Activated naive CD4-positive, alpha-beta T cell treated with Interleukin-2 at 50 U/mL for 16 hours (primary cell): ENCODE results near the gene PRKRIP1.
"Not testable (repeated sequence)": the region's sequence is repeated elsewhere in the genome, so short reads cannot be mapped to it uniquely, and the experiment has no call there.

Source experiments
- DNase-seq: peaks from one replicate; pipeline ENCODE4 v3.0.0-alpha.2; 2020

PRKRIP1 gene

GRCh38 chr7:102395873-102396709, at the start of gene PRKRIP1:
TSS of gene PRKRIP1 (plus strand) at chr7:102396363. CDS start at chr7:102396412, 49 bp downstream.
- DNase-seq: peak; percentile 87

- not testable (repeated sequence) for DNase-seq
Observed at GRCh38 chr7:102346983-102347382, 49.2 kb upstream of the PRKRIP1 start.

GRCh38 chr7:102356344-102356743, 39.8 kb upstream of the PRKRIP1 start, which contains the start of gene SPDYE6:
TSS of gene SPDYE6 (minus strand) at chr7:102356444. CDS start at chr7:102356023, 421 bp downstream.
- DNase-seq: not testable (repeated sequence)

- DNase-seq: peak; percentile 94
Observed at GRCh38 chr7:102363549-102364393, 32.4 kb upstream of the PRKRIP1 start.

- peak; percentile 11 for DNase-seq
Observed at GRCh38 chr7:102364394-102364886, 31.7 kb upstream of the PRKRIP1 start.

- not testable (repeated sequence) for DNase-seq
Observed at GRCh38 chr7:102365390-102365789, 30.8 kb upstream of the PRKRIP1 start.

GRCh38 chr7:102370038-102370437, 26.1 kb upstream of the PRKRIP1 start:
- DNase-seq: not testable (repeated sequence)

- not testable (repeated sequence) for DNase-seq
Observed at GRCh38 chr7:102372796-102373195, 23.4 kb upstream of the PRKRIP1 start.

- no peak for DNase-seq
Observed at GRCh38 chr7:102376964-102377466, 19.1 kb upstream of the PRKRIP1 start.

GRCh38 chr7:102380837-102381236, 15.3 kb upstream of the PRKRIP1 start:
- not testable (repeated sequence) for DNase-seq

- not testable (repeated sequence) for DNase-seq
Observed at GRCh38 chr7:102381696-102382425, 14.3 kb upstream of the PRKRIP1 start.

GRCh38 chr7:102387064-102387463, 9.1 kb upstream of the PRKRIP1 start:
- no peak for DNase-seq

- no peak for DNase-seq
Observed at GRCh38 chr7:102389810-102390209, 6.4 kb upstream of the PRKRIP1 start.

GRCh38 chr7:102390697-102391484, 5.3 kb upstream of the PRKRIP1 start:
- peak; percentile 70 for DNase-seq

GRCh38 chr7:102392330-102392729, 3.8 kb upstream of the PRKRIP1 start:
- DNase-seq: no peak

GRCh38 chr7:102393467-102393866, 2.7 kb upstream of the PRKRIP1 start:
- DNase-seq: no peak

- DNase-seq: no peak
Observed at GRCh38 chr7:102395592-102395872, 631 bp upstream of the PRKRIP1 start.

GRCh38 chr7:102396710-102397019, 502 bp downstream of the PRKRIP1 start:
- DNase-seq: no peak

- DNase-seq: no peak
Observed at GRCh38 chr7:102398543-102398942, 2.4 kb downstream of the PRKRIP1 start.

GRCh38 chr7:102400360-102400759, 4.2 kb downstream of the PRKRIP1 start:
- no peak for DNase-seq

GRCh38 chr7:102403563-102403962, 7.4 kb downstream of the PRKRIP1 start:
- no peak for DNase-seq
